ENCODE results near the gene CDH13. TPM values are rescaled to one million over a fixed set of nuclear protein-coding genes. Genes with fewer than 3 reads are reported as not detected.

Gene CDH13
- total and polyA plus RNA-seq, 2 experiments from 2014 or later = 1.6 to 4.4 TPM

DNA sequence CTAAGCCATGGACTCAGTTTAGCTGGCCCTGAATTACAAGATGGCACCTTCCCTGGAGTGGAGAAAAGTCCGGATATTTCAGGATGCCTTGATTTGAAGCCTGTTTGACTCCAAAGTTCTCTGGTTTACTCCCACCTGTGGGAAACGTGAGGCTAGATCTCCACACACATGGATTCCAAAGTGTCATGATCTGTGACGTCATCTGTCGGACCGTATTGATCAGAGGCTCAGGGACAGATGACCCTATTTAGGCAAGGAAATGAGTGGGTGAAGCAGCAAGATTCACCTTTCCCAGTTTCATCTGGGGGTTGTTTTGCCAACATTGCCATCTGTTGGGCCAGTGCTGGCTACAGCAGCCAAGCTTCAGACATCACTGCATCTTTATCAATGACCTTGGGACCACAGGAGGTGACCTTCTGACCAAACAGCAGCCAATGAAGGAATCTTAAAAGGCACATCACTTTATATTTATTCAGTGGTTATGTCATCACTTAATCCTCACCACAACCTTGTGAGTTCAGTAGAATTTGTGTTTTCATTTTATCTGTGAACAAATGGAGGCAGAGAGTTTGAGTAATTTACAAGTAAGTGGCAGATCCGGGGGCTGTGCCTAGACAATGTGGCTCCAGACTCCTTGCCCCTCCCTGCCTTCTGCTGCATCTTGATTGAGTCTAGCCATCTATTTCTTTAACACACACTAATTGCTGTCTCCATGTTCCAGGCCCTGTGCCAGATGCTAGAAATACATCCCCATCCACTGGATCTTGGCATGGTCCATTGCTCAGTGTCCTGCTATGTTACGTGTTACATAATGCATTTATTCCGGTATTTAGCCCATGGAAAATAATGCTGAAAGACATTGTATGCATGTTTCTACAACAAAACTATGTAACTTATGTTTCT, 1.5 kb upstream of the CDH13 start:
- TF ChIP-seq, protein P1, sequence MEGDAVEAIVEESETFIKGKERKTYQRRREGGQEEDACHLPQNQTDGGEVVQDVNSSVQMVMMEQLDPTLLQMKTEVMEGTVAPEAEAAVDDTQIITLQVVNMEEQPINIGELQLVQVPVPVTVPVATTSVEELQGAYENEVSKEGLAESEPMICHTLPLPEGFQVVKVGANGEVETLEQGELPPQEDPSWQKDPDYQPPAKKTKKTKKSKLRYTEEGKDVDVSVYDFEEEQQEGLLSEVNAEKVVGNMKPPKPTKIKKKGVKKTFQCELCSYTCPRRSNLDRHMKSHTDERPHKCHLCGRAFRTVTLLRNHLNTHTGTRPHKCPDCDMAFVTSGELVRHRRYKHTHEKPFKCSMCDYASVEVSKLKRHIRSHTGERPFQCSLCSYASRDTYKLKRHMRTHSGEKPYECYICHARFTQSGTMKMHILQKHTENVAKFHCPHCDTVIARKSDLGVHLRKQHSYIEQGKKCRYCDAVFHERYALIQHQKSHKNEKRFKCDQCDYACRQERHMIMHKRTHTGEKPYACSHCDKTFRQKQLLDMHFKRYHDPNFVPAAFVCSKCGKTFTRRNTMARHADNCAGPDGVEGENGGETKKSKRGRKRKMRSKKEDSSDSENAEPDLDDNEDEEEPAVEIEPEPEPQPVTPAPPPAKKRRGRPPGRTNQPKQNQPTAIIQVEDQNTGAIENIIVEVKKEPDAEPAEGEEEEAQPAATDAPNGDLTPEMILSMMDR (conservative IDR thresholded peaks at IDR 0.05; ENCODE audit: low read depth in 2 of 2) = peak; percentile 10 to 37; a peak in 3 of 4 replicates
- TF ChIP-seq ZNF114 (CRISPR knock-in tag; IDR thresholded peaks at IDR 0.05) = no peak
- no peak for TF ChIP-seq EZH2phosphoT487 (IDR thresholded peaks at IDR 0.05; ENCODE audit: unreplicated experiment)
- TF ChIP-seq, protein P2, sequence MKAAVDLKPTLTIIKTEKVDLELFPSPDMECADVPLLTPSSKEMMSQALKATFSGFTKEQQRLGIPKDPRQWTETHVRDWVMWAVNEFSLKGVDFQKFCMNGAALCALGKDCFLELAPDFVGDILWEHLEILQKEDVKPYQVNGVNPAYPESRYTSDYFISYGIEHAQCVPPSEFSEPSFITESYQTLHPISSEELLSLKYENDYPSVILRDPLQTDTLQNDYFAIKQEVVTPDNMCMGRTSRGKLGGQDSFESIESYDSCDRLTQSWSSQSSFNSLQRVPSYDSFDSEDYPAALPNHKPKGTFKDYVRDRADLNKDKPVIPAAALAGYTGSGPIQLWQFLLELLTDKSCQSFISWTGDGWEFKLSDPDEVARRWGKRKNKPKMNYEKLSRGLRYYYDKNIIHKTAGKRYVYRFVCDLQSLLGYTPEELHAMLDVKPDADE (IDR thresholded peaks at IDR 0.05) = no peak
- no peak for TF ChIP-seq ZNF462 (CRISPR knock-in tag; IDR thresholded peaks at IDR 0.05)
- no peak for TF ChIP-seq JUNB (IDR thresholded peaks at IDR 0.05; ENCODE audit: unreplicated experiment)
- TF ChIP-seq NANOG (IDR thresholded peaks at IDR 0.05; ENCODE audit: borderline replicate concordance) = no peak
- Histone ChIP-seq H3K27ac (ENCODE audit: low read depth) (no peak overlapping the region), H3K36me3 (ENCODE audit: insufficient read depth) (no peaks in the 10 kb centered on the region), H3K79me2 (replicated peaks; ENCODE audit: insufficient read depth) (no peaks in the 10 kb centered on the region), H4K20me1 (replicated peaks; ENCODE audit: insufficient read depth) (no peaks in the 10 kb centered on the region), H3K4me2 (no peak overlapping the region), H3K9me2 (ENCODE audit: insufficient read depth) (no peaks in the 10 kb centered on the region), H3K4me1 (ENCODE audit: insufficient read depth) (peaks cover 24% of the 10 kb centered on the region), H2AFZ (no peak overlapping the region), H3F3A (replicated peaks; ENCODE audit: low read depth) (no peaks in the 10 kb centered on the region), H3K27me3 (ENCODE audit: insufficient read depth) (peaks cover 54% of the 10 kb centered on the region), H3K4me3 (no peak overlapping the region)
- H3K27me3 Mint-ChIP-seq (ENCODE audit: insufficient read depth, low read depth, poor library complexity) = peaks cover 37% of the 10 kb centered on the region
- H3K27ac Mint-ChIP-seq = no peak overlapping the region
- ATAC-seq (no peak), DNase-seq (ENCODE audit: low spot score) (no peak)
- H3K4me1 Mint-ChIP-seq = peaks cover 19% of the 10 kb centered on the region
- H3K4me3 Mint-ChIP-seq = no peak overlapping the region
- no peaks in the 10 kb centered on the region for H3K9me3 Mint-ChIP-seq
- no peaks in the 10 kb centered on the region; the same call in 2 of the 3 replicates for H3K36me3 Mint-ChIP-seq (ENCODE audit: low read depth)

All from GM23338 (cell line).